Activated T-cell treated with anti-CD3 and anti-CD28 coated beads, Interleukin-2, amount 50 U/mL, for 1 hour (primary cell): ENCODE measurements around the gene ZC3H11A.
"Not testable (repeated sequence)": the region's sequence is repeated elsewhere in the genome, so short reads cannot be mapped to it uniquely, and the experiment has no call there.

Experiments
- DNase-seq: peaks from one replicate; pipeline ENCODE4 v3.0.0-alpha.2; 2020

The ZC3H11A gene

DNA sequence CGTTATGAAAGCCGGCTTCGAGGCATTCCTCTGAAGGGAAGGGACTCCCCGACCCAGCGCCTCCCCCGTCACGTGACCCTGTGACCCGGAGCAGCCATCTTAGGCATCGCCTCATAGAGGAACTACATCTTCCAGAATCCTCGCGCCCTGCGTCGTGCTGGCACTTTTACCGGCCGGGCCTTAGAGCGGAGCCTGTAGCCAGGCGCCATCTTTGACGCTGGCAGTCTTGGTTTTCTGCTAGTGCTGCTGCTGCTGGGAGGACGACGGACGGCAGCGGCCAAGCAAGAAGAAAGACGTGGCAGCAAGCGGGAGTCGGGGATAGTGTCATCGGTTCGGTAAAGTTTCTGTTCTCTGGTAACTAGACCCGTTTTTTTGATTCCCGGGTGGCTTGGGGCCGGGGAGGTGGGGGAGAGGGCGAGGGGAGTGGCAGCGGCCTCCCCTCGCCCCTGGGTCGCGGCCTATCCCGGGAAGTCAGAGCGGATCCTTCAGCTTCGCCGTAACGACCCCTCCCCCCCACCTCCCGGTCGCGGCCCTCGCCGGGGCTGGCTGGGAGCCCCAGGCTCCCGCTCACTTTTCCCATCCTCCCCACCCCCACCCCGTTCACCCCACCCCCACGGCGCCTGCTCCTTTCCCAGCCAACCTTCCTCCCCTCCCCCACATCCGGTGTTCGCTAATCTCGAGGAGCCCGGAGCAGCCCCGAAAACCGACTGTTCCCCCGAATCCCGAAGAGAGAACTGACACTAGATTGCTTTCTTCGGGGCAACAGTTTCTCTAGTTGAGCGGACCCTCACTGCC, at the start of gene ZC3H11A, which contains the start of gene ZBED6:
TSS of gene ZC3H11A (plus strand) at position 183 of the 795 bp plus-strand sequence. CDS start 21,448 bp downstream, outside the sequence.
TSS of gene ZBED6 (plus strand) at position 183 of the 795 bp plus-strand sequence. CDS start 1,900 bp downstream, outside the sequence.
- peak; percentile 95 for DNase-seq

DNA sequence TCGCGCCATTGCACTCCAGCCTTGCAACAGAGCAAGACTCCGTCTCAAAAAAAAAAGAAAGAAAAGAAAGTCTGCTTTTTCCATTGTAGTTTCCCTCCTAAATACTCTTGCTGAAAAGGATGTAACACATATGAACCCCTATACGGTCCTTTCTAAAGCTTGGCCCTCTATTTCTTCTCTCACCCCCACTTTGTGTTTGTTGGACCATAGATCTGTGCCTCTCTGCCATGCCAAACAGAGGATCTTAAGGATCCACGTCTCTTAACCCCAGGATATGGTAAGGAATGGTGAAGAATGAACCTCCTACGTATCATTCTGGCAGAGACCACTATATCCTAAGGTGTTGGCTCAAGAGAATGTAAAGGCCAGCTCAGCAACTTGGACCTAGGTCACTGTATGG, 49.1 kb upstream of the ZC3H11A start:
- DNase-seq = no peak

DNA sequence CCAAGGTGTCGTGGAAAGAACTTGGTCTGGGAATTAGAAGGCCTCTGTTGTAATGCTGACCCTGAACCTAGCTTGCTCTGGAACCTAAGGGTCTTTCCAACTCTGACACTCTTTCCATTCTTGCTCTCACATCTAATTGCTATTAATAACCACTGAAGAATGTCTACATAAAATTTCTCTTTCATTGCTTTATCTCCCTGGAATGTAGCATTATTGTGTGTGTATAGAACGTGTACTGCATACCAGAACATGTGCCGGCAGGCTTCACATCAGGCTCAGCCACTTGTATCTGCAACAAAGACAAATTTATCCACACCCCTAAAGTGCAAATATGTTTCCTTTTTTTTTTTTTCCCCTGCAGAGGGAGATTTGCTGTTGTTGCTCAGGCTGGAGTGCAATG, 44.4 kb upstream of the ZC3H11A start:
- no peak for DNase-seq

DNA sequence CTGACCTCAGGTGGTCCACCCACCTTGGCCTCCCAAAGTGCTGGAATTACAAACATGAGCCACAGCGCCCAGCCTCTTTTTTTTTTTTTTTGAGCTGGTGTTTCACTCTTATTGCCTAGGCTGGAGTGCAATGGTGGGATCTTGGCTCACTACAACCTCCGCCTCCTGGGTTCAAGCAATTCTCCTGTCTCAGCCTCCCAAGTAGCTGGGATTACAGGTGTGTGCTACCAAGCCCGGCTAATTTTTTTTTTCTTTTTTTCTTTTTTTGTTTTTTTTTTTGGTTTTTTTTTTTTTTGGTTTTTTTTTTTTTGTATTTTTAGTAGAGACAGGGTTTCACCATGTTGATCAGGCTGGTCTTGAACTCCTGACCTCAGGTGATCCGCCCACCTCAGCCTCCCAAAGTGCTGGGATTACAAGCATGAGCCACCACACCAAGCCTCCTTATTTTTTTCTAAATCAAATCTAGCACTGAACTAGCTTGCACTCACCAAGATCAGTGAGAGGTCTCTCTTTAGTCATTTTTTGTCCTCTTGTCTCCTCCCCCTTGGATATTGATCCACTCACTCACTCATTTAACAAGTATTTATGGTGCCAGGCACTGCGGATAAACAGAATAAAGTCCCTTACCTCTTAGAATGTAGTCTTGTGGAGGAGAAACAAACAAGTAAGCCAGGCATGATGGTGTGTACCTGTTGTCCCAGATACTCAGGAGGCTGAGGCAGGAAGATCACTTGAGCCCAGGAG, 43.6 kb upstream of the ZC3H11A start:
- DNase-seq = not testable (repeated sequence)

DNA sequence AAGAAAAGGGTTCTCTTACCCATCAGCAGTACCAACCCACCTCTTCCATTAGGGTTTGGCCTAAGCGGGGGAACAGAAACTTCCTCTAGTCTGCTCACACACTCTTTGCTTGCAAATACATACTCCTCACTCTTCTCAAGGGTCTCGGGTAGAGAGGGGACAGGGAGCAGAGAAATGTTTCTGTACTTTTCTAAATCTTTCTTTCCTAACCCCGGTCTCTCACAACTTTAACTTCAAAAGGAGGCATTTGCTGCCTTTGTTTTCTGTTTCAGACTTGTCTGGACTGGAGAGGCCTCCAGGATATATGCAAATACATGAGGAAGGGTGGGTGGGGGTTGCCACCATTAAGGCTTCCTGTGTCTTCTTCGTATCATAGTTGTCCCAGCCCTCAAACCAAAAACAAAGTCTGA, 41.0 kb upstream of the ZC3H11A start:
- no peak for DNase-seq

DNA sequence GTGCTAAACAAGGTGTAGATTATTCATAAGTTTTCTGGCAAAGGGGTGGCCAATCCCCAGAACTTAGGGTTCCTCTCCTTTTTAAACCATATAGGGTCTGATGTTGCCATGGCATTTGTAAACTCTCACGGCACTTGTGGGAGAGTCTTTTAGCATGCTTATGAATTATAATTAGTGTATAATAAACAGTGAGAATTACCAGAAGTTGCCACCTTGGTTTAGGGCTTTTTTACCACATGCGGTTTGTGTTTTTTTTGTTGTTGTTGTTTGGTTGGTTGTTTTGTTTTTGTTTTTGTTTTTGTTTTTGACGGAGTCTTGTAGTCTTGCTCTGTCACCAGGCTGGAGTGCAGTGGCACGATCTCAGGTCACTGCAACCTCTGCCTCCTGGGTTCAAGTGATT, 39.4 kb upstream of the ZC3H11A start:
- DNase-seq = no peak

DNA sequence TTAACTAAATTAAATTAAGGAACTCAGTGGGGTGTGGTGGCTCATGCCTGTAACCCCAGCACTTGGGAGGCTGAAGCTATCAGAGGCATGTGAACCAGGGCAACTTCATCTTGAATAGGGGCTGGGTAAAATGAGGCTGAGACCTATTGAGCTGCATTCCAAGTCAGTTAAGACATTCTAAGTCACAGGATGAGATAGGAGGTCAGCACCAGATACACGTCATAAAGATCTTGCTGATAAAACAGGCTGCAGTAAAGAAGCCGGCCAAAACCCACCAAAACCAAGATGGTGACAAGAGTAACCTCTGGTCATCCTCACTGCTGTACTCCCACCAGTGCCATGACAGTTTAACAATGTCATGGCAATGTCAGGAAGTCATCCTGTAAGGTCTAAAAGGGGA, 36.7 kb upstream of the ZC3H11A start:
- DNase-seq = not testable (repeated sequence)

DNA sequence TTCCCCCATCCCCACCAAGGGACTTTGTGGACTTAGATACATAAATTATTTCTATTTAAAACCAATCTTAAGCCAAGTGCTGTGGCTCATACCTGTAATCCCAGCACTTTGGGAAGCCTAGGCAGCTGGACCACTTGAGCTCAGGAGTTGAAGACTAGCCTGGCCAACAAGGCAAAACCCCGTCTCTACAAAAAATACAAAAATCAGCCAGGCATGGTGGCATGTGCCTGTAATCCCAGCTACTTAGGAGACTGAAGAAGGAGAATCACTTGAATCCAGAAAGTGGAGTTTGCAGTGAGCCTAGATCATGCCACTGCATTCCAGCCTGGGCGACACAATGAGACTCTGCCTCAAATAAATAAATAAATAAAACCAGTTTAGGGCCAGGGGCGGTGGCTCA, 34.9 kb upstream of the ZC3H11A start:
- no peak for DNase-seq

DNA sequence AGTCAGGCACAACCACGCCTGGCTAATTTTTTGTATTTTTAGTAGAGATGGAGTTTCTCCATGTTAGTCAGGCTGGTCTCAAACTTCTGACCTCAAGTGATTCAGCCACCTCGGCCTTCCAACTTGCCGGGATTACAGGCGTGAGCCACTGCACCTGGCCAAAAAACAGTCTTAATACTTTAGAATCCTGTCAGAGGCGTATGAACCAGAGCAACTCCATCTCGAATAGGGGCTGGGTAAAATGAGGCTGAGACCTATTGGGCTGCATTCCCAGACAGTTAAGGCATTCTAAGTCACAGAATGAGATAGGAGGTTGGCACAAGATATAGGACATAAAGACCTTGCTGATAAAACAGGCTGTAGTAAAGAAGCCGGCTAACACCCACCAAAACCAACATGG, 33.5 kb upstream of the ZC3H11A start:
- DNase-seq = not testable (repeated sequence)

DNA sequence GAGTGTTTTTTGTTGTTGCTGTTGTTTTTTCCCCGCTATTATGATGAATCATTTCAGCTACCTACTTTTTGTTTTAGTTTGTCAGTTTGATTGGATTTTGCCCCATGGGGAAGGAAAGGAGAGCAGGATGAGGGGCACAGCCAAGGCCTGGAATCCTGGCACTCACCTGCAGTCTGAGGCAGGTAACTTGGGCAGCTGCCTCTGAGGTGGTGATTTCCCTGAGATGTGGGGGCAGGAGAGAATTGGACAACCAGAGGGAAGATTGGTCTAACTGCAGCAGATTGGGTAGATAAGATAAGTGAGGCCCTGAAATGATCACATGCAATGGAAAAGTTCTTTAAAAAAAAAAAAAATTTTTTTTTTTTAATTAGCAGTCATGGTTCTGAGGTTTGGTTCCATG, 31.9 kb upstream of the ZC3H11A start:
- DNase-seq = peak; percentile 32

DNA sequence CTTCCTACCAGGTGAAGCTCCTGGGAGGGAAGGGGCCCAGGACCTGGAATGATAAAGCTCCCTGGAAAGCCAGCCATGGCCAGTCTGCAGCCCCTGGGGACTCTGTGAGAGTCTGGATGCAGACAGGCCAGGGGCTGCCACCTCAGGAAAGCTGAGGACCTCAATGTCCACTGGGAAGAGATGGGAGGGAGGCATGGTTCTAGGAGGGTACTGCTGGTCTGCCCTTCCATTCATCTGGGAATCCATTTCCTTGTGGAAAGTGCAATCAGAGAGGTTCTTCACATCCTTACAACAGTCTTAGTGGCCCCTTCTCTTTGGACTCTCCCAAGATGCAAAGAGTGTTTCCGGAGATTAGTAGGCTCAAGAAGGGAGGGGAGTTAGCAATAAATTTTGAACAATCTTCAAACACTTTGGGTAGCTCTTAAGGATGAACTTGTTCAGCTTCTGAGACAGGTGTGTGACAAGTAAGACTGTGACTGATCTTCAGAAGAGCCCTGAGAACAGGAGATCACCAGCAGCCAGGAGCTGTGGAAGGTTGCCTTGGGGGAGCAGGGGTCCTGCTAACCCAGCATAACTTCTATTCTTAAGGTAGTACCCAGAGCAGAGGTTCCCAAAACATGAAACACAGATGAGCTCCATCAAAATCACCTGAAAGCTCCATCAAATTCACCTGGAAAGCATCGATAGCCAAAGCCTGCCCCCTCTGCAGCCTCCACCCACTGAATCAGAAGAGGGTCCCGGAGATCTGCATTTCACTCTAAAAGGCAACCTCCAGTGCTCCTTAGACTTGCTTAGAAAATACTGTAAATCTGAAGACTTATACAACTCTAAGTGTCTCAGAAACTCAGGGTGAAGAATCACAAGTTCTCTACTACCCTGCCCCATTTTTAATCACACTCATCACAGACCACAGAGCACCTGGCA, 31.1 kb upstream of the ZC3H11A start:
- DNase-seq = no peak

DNA sequence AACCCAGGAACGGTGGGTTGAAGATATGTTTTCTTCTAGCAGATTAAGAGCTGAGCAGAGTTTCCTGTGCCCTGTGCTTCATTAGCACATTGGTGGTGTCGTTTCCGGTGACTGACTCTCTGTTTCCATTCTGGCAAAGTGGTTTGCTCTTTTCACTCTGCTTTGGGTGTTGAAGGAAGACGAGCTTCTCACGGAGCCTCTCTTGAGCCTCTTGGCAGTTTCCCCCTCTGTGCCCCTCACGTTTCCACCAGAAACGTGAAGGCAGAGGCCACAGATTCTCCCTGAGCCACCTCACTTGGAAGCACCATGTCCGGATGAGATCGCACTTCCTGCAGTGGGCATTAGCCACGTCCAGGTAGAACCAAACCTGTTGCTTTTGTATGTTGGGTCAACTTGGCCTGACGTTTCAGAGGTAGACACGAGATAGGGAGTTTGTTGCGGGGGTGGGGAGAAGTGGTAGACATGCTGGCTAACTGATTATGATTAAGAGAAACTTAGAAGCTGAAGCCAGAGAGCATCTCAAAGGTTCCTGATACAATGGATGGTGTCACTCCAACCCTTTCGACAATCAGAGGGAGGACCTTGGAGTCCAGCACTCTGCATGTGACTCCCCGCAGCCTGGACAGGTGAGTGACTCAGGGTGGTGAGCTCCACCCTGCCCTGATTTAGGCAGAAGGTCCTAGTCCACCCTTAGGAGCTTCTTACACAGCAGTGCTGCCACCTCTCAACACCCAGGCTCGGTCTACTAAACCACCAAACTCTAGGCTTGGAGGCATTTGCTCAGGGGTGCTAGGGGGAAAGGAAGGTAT, 30.2 kb upstream of the ZC3H11A start, which contains the start of gene LAX1:
TSS of gene LAX1 (plus strand) at position 155 of the 809 bp plus-strand sequence. CDS start at position 538, 383 bp downstream.
- peak; percentile 68 for DNase-seq

DNA sequence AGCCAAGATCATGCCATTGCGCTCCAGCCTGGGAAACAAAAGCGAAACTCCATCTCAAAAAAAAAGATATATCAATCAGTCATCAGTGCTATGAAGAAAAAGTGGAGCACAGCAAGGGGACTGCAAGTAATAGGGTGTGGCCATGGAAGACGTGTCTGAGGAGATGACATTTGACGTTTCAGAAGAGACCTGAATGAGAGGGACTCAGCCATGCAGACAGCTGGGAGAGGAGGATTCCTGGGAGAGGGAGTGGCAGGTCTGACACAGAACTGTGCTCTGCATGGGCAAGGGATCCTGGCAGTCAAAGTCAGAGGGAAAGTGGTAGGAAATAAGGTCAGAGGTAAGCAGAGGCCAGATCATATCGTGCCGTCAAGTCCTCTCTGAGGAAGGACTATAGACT, 27.2 kb upstream of the ZC3H11A start:
- no peak for DNase-seq

DNA sequence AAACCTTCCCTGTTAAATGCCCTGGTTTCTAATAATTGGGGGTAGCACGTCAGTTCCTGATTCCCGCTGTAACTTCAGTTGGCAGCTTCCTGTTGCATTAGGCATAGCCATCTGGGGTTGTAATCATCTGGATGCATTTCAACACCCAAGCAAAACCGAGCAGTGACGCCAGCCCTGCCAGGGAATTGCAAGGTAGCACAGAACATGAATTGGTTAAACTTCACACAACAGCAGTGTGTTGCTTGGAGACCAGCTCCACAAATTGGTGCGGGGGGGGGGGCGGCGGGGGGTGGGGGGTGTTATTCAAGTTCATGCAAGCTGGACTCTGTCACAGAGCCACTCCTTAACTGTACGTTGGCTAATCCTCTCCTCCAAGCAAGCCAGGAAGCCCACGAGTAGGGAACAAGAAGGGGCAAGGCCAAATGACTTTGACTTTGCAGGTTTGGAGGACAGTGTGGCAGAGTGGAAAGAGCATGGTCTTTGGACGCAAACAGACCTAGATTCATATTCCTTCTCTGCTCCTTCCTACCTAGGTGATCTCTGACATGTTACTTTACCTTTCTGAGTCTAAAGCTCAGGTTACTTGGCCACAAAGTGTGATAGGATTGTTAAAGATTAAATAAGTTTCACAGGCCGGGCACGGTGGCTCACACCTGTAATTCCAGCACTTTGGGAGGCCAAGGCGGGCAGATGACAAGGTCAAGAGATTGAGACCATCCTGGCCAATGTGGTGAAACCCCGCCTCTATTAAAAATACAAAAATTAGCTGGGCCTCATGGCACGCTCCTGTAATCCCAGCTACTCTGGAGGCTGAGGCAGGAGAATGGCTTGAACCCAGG, 25.7 kb upstream of the ZC3H11A start:
- no peak for DNase-seq

DNA sequence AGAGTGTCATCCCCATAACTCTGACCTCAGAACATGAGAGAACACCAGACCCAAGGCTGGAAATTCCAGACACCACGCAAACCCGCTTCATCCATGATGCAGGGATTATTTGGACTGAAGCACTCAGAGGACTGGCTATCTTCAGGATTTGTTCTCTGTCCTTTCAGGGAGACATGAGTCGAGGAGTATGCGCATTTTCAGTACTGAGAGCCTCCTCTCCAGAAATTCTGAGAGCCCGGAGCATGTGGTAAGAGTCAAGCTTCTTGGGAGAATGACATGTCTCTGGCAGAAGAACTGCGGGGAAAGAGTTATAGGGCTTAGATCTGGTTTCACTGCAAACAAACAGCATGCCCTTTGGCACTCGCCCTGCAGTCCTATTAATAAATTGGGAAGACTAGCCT, 23.5 kb upstream of the ZC3H11A start:
- DNase-seq = no peak

DNA sequence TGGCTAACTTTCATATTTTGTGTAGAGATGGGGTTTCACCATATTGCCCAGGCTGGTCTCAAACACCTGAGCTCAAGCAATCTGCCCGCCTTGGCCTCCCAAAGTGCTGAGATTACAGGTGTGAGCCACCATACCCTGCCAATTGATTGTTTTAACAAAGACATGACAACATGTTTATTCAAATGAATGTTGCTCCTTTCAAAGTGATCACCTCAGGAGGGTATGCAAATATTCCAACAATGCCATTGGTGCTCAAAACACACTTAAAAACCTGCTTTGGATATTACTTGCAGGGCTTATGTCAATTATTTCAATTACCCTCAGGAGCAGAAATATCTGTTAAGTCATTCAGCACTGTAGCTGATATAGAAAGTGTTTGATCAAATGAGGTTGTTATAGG, 22.6 kb upstream of the ZC3H11A start:
- no peak for DNase-seq

DNA sequence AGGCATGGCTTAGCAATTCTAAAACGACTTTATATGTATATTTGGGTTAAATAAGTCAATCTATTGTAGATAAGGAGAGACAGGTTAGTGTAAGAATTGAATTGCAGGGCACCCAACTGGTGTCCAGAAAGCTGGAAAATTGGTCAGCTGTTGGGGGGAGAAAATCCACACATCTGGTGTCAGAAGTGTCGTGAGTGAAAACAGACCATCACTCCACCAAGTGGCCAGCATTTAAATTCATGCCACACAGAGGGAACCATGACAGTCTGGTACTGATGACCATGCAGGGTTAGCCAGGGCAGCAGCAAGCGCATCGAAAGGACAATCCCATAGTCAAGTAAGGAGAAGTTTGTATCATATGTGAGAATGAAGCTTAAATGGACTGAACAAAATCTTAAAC, 18.8 kb upstream of the ZC3H11A start:
- DNase-seq = no peak

DNA sequence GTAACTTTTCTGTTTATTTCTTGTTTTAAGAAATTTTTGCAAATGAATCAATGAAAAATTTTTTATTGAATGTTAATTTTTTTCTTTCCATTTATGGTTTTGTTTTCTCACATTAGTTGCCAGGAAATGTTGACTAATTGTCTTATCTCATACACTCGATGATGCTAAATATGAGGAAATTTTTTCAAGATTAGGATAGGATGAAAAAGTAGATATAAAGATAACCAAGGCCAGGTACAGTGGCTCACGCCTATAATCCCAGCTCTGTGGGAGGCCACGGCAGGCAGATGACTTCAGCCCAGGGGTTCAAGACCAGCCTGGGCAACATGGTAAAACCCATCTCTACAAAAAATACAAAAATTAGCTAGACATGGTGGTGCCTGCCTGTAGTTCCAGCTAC, 17.8 kb upstream of the ZC3H11A start:
- DNase-seq = no peak

DNA sequence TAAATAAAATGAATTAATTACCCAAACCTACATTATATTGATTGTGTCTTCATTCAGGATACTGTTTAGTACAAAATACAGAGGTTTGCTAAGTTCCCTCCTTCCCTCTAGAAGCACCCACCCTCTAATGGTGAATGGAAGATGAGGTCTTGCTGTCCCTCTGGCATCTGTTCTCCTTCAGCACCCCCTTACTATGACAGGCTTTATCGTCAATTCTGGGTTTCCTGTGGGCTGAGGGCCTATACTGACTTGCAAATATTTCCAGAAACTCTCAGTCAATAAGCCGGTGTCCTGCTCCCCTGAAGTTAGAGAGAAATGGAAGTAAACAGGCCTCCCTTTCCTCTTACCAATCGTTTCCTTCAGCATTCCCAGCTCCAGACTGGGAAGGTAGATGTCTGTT, 17.3 kb upstream of the ZC3H11A start:
- DNase-seq = no peak

DNA sequence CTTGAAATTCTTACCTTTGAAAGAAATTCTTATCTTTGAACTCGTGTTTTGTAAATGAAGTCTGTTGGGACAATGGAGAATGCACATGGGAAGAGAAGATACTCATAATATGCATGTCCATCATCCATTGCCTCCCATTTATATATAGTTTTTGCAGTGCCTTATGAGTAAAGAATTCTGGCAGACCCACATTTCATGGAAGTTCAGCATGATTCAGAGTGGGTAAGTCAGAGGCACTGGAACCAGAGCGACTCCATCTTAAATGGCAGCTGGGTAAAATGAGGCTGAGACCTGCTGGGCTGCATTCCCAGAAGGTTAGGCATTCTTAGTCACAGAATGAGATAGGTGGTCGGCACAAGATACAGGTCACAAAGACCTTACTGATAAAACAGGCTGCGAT, 16.6 kb upstream of the ZC3H11A start:
- DNase-seq = no peak

DNA sequence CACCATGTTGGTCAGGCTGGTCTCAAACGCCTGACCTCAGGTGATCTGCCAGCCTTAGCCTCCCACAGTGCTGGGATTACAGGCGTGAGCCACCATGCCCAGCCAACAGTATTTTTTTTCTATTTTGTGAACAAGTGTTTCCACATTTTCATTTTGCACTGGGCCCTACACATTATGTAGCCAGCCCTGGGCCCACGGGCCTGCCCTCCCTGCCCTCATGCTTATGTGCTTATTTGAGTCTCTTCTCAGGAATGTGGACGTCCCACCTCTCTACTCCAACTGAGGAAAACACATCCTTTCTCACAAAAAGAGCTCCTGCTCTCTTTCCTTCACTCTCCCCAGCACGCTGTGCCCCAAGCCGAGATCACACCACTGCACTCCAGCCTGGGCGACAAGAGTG, 13.5 kb upstream of the ZC3H11A start:
- no peak for DNase-seq
